ENCODE data around the gene ZC3H8. TPM values are rescaled to one million over a fixed set of nuclear protein-coding genes. Genes with fewer than 3 reads are reported as not detected.

ZC3H8 gene
- total RNA-seq (7.1 and 7.8 TPM in 2 replicates), polyA plus RNA-seq (0.95 and 1.4 TPM in 2 replicates), polyA minus RNA-seq (1.4 and 1.8 TPM in 2 replicates), Bru-seq, nascent RNA (percentile 67 among the genes with signal in this experiment), BruChase-seq, experiment 1, labeled RNA remaining after a 6-hour chase (percentile 56 among the genes with signal in this experiment), BruChase-seq, experiment 2, labeled RNA remaining after a 2-hour chase (percentile 64 among the genes with signal in this experiment)
- polyA plus RNA-seq (2011; cell fraction: cytosol; rRNA removed) = 1.8 and 2.5 TPM in 2 replicates
- polyA plus RNA-seq (2011; cell fraction: nucleus; rRNA removed) = 4.5 and 11.2 TPM in 2 replicates
- polyA plus RNA-seq (2012) = 7.8 and 9.3 TPM in 2 replicates
- 1.8 TPM for polyA minus RNA-seq (2011; cell fraction: cytosol; rRNA and poly(A)+ RNA removed)
- 3.8 and 6.3 TPM in 2 replicates for polyA minus RNA-seq (2011; cell fraction: nucleus; rRNA and poly(A)+ RNA removed)
- long read RNA-seq, transcript ZC3H8-201 (9 exons, 1,601 nt) = major isoform, 12 of 15 reads
- long read RNA-seq, partial matches to known transcripts = 2 of 15 reads
- long read RNA-seq, other reads (novel, unspliced or antisense) = 1 of 15 reads

- no peaks in the 10 kb centered on the region for H4K20me1 ChIP-seq (replicated peaks; ENCODE audit: control insufficient read depth, extremely low read depth, insufficient read depth, low read length)
- H3K79me2 ChIP-seq (ENCODE audit: control insufficient read depth, insufficient read depth, low read length) = peaks cover 8% of the 10 kb centered on the region
- ChIA-PET CTCF (interaction anchor here (1.2 to 2.1 kb wide), 2 partner anchors 133 to 134 kb away, joined by 3 to 12 read pairs; no protein-coding TSS in a partner anchor), POLR2A (interaction anchor here (1.0 kb wide), 1 partner anchor 179 kb away, joined by 3 read pairs; the partner anchor contains the start of gene RGPD8)
- no peaks in the 10 kb centered on the region for H3K36me3 ChIP-seq (ENCODE audit: control insufficient read depth in 2 of 2, extremely low read depth in 1 of 2, insufficient read depth in 2 of 2, low read length in 2 of 2)
- H3K9me1 ChIP-seq (replicated peaks; ENCODE audit: control insufficient read depth, extremely low read depth, insufficient read depth, low read length) = no peaks in the 10 kb centered on the region
- intact Hi-C loops (cut with micrococcal nuclease) (loop anchor here (5.0 kb wide), 5 partner anchors 117 to 367 kb away; partner anchors contain the start of genes FBLN7, RGPD8 and TMEM87B), dilution Hi-C loops (cut with MboI; ENCODE audit: extremely low pct_ligation_motif_present, low sequenced_read_pairs) (no loop called here)
- H3K9me3 ChIP-seq (replicated peaks; ENCODE audit: control insufficient read depth, insufficient read depth, low read length) = no peaks in the 10 kb centered on the region
- TSS peak; percentile 73 for BruUV-seq (replicated peaks)
- TF ChIP-seq GATA2 (IDR thresholded peaks at IDR 0.05; ENCODE audit: insufficient read depth, insufficient read length, low read depth, low read length) (peak; percentile 69), EZH2 (IDR thresholded peaks at IDR 0.05; ENCODE audit: borderline replicate concordance, low read depth, low read length, severe bottlenecking) (no peak), POLR2AphosphoS5 (IDR thresholded peaks at IDR 0.05; ENCODE audit: insufficient read depth, low read depth, low read length) (peak; percentile 84), POLR2A (IDR thresholded peaks at IDR 0.05; ENCODE audit: low read depth, low read length) (peak; percentile 90)
- H3K27ac ChIP-seq (ENCODE audit: insufficient read depth, low read depth, low read length) = peak within 1 kb of the TSS; percentile 65
- peak within 1 kb of the TSS; percentile 49 to 89 (median 82) for H3K4me3 ChIP-seq (replicated peaks in 1 of 3; ENCODE audit: insufficient read depth in 1 of 3, low read depth in 1 of 3, low read length in 3 of 3)
- H3K27me3 ChIP-seq (ENCODE audit: control insufficient read depth in 2 of 2, insufficient read depth in 2 of 2, low read length in 2 of 2) = no peaks in the 10 kb centered on the region
- peak; percentile 89 for DNase-seq (ENCODE audit: low read depth, low spot score)
- H3K4me1 ChIP-seq (ENCODE audit: control insufficient read depth, extremely low read depth, insufficient read depth, low read length) = peaks cover 13% of the 10 kb centered on the region
- peak within 1 kb of the TSS; percentile 89 for H2AFZ ChIP-seq (ENCODE audit: low read depth, low read length)
- FAIRE-seq = peak; percentile 83
- peak within 1 kb of the TSS; percentile 99 for H3K4me2 ChIP-seq (ENCODE audit: insufficient read depth, low read length)
- H3K9ac ChIP-seq (replicated peaks; ENCODE audit: extremely low read depth, insufficient read depth, low read length) = peak within 1 kb of the TSS; percentile 73
These were observed at the start of gene ZC3H8 for GRCh38 chr2:112254466-112255240. ZC3H8 (minus strand) TSS chr2:112255042; CDS start chr2:112254981, 61 bp downstream.
